HepG2 (cell line): ENCODE results near the gene LAMC1.

Source experiments
- KDM2A ChIP-seq: sonication (generic); formaldehyde crosslinking; IDR thresholded peaks from 2 replicates; pipeline ENCODE4 v1.4.0; 2020; ENCODE audit warnings: low read depth, missing genetic modification reagents, borderline replicate concordance
- SSRP1 ChIP-seq: IDR thresholded peaks from 2 replicates; pipeline ENCODE4 v1.6.1; 2016; ENCODE audit warnings: control low read depth
- TF ChIP-seq, protein P1 (sequence below): sonication (generic); formaldehyde crosslinking; IDR thresholded peaks from 2 replicates; pipeline ENCODE4 v1.5.0; 2020; ENCODE audit warnings: mild to moderate bottlenecking, missing genetic modification reagents, moderate library complexity

DNA sequence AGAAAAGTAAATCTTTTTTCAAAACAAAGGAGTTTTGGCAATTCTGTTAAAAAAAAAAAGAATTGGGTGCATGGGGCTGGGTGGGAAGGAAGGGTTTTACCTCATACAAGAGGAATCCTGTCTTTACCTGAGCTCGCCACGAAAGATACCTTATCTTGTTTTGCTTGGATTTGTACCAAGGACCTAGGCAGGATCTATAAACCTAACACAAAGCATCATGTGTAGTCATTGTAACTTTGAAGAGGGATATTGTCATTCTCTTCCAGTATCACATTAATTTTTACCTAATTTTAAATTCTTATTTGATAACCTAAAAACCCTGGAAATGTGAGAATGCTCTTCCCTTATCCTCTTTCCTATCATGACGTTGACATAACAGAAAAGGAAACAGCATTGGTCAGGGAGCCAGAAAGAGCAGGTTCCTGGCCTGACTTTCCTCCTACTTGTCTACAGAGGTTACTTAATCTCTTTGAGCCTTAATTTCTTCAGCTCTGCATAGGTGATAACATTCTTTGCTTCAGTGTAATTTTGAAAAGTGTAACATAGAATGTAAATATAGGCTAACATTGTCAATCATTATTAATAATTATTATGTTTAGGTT, 4.0 kb upstream of the LAMC1 start:
- TF ChIP-seq, protein P1, sequence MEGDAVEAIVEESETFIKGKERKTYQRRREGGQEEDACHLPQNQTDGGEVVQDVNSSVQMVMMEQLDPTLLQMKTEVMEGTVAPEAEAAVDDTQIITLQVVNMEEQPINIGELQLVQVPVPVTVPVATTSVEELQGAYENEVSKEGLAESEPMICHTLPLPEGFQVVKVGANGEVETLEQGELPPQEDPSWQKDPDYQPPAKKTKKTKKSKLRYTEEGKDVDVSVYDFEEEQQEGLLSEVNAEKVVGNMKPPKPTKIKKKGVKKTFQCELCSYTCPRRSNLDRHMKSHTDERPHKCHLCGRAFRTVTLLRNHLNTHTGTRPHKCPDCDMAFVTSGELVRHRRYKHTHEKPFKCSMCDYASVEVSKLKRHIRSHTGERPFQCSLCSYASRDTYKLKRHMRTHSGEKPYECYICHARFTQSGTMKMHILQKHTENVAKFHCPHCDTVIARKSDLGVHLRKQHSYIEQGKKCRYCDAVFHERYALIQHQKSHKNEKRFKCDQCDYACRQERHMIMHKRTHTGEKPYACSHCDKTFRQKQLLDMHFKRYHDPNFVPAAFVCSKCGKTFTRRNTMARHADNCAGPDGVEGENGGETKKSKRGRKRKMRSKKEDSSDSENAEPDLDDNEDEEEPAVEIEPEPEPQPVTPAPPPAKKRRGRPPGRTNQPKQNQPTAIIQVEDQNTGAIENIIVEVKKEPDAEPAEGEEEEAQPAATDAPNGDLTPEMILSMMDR (CRISPR knock-in tag), result no peak
- TF ChIP-seq KDM2A (CRISPR knock-in tag), result no peak
- TF ChIP-seq SSRP1 (CRISPR knock-in tag), result no peak
